ENCODE measurements around the gene UBN1. TPM values are rescaled to one million over a fixed set of nuclear protein-coding genes. Genes with fewer than 3 reads are reported as not detected.

The UBN1 gene
- total RNA-seq, 2 donors from 2014 or later, result 23.7 to 42.0 TPM

DNA sequence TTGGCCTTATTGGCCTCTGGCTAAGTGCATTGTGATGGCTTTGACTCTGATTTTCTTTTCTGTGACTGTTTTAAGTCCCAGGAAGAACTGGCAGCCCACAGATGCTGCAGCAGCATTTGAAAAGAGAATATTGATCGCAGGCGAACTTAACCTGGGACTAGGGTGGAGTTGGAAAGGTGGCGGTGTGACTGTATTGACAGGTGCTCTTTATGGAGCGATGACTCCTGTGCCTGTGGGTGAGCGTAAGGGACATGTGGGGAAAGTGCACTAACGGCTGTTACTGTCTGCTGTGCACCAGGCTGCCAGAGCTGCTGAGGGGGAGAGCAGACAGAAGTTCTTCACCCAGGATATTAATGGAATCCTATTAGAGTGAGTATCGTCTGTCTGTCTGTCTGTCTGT is 21.3 kb downstream of the UBN1 start:
- ATAC-seq, result no peak
- H3K9me3 Mint-ChIP-seq, result no peaks in the 10 kb centered on the region

GRCh38 chr16:4869147-4869805 is 22.0 kb downstream of the UBN1 start:
- Mint-ChIP-seq H3K27ac (no peak overlapping the region), H3K36me3 (peaks cover 11 to 16% of the 10 kb centered on the region in 2 donors), H3K9me3 (no peaks in the 10 kb centered on the region)
- ATAC-seq, result no peak
- DNase-seq (ENCODE audit: low spot score in 2 of 2), result no peak

More for the DNA sequence above, 21.3 kb downstream of the UBN1 start:
- Mint-ChIP-seq H3K36me3 (peaks cover 11 to 16% of the 10 kb centered on the region in 2 donors), H3K27ac (peak overlapping the region in 1 of 2 donors; percentile 3)
- no peak for DNase-seq (ENCODE audit: low spot score in 2 of 2)

GRCh38 chr16:4870138-4870671 is 22.9 kb downstream of the UBN1 start:
- no peaks in the 10 kb centered on the region for H3K9me3 Mint-ChIP-seq
- DNase-seq (ENCODE audit: low spot score in 2 of 2), result no peak
- H3K27ac Mint-ChIP-seq, result peak overlapping the region; percentile 65 to 77
- H3K36me3 Mint-ChIP-seq, result peaks cover 11 to 22% of the 10 kb centered on the region in 2 donors
- ATAC-seq, result no peak

DNA sequence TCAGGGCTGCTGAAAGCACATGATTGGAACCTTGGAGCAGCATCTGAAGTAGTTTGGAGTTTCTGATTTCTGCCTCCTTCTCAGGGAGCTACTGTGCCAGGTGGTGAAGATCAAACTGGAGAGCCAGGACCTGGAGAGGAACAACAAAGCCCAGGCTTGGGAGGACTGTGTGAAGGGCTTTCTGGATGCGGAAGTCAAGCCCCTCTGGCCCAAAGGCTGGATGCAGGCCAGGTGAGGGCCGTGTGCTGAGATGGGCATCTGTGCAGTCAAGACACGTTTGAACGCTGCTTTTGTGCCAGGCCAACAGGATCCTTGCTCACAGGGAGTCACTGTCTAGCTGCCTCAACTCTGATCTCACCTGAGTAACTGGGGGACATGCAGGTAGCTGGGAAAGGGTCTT is 23.8 kb downstream of the UBN1 start:
- DNase-seq (ENCODE audit: low spot score in 2 of 2), result no peak
- no peaks in the 10 kb centered on the region for H3K9me3 Mint-ChIP-seq
- peak overlapping the region in 1 of 2 donors; percentile 65 for H3K27ac Mint-ChIP-seq
- H3K36me3 Mint-ChIP-seq, result peaks cover 11 to 26% of the 10 kb centered on the region in 2 donors
- ATAC-seq, result no peak

DNA sequence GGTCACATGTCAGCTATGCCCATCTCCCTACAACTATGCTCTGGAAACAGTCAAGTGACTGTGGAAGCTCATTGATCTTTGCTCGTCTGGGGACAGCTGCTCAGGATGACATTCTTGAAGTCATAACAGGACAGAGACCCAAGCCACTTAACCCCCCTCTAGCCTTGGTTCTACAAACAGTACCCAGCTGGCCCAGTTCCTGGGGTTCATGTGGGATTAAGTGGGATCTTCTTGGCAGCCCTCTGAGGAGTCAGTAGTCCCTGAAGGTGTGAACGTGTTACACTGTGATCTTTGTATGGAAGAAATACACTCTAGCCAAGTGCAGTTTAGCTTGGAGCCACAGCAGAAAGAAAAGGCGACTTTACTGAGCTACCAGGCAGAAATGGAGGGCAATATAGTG is 25.8 kb downstream of the UBN1 start:
- peak overlapping the region in 1 of 2 donors; percentile 17 for H3K27ac Mint-ChIP-seq
- DNase-seq (ENCODE audit: low spot score in 2 of 2), result no peak
- H3K36me3 Mint-ChIP-seq, result peaks cover 17 to 26% of the 10 kb centered on the region in 2 donors
- H3K9me3 Mint-ChIP-seq, result no peaks in the 10 kb centered on the region
- no peak for ATAC-seq

GRCh38 chr16:4874666-4875065 is 27.4 kb downstream of the UBN1 start:
- Mint-ChIP-seq H3K36me3 (peaks cover 17 to 26% of the 10 kb centered on the region in 2 donors), H3K9me3 (no peaks in the 10 kb centered on the region), H3K27ac (peak overlapping the region in 1 of 2 donors; percentile 70)
- DNase-seq (ENCODE audit: low spot score in 2 of 2), result no peak
- no peak for ATAC-seq

GRCh38 chr16:4876646-4877379 is 29.5 kb downstream of the UBN1 start:
- H3K9me3 Mint-ChIP-seq, result no peaks in the 10 kb centered on the region
- no peak overlapping the region for H3K27ac Mint-ChIP-seq
- peaks cover 10 to 17% of the 10 kb centered on the region in 2 donors for H3K36me3 Mint-ChIP-seq
- no peak for DNase-seq (ENCODE audit: low spot score in 2 of 2)
- no peak for ATAC-seq

DNA sequence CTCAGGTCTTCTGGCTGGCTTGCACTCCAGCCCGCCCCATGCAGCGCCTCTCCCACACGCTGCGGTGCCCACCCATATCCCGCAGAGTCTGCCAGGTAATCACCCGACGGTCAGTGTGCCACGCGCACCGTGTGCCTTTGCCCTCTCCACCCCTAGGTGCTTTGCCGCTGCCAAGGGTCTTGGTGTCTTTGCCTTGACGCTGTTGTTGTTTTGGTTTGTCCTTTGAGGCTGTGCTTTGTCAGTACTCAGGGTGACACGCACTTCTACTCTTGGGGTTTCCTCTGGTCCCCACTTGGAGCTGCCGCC is 30.1 kb downstream of the UBN1 start:
- peaks cover 10 to 17% of the 10 kb centered on the region in 2 donors for H3K36me3 Mint-ChIP-seq

DNA sequence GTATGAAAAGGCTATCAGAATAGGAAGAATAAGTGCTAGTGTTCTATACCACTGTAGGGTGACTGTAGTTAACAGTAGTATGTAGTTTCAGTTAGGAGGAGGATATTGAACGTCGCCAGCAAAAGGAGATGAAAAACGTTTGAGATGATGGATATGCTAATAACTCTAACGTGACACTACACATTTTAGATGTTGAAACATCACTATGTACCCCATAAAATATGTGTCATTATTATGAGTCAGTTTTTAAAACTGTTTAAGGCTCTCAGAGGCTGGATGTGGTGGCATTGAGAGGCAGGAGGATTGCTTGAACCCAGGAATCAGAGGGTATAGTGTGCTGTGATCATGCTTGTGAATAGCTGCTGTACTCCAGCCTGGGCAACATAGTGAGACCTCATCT is 31.8 kb downstream of the UBN1 start:
- no peaks in the 10 kb centered on the region for H3K9me3 Mint-ChIP-seq
- peak overlapping the region in 1 of 2 donors; percentile 68 for H3K27ac Mint-ChIP-seq
- DNase-seq (ENCODE audit: low spot score in 2 of 2) (no peak), ATAC-seq (no peak)
- H3K36me3 Mint-ChIP-seq, result peaks cover 10 to 12% of the 10 kb centered on the region in 2 donors

More for the DNA sequence above, 30.1 kb downstream of the UBN1 start:
- no peaks in the 10 kb centered on the region for H3K9me3 Mint-ChIP-seq
- DNase-seq (ENCODE audit: low spot score in 2 of 2) (no peak), ATAC-seq (no peak)
- H3K27ac Mint-ChIP-seq, result no peak overlapping the region

DNA sequence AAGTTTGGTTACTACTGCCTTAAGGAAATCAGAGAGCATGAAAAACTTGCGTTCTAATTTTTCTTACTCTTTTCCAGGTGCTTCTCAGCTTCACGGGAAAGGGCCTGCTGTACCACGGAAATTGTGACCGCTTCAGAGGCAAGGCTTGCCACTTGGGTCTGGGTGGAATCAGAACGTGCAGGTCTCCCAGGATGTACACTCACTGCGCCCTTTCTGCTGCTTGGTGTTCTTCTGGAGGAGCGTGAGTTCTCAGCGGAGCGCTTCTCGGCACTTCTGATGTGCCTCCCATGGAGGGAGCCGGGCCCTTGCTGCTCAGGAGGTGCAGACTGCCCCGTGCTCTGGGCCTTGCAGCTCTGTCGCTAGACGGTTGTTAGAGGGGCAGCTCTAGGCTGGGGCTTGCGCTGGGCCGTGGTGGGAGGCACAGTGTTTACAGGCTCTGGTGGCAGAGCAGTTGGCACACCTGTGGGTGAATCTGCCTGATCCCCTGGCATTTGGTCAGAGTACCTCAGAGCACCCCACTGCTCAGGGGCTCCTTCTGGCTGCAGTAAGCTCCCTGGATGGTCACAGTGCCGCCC is 32.8 kb downstream of the UBN1 start:
- DNase-seq (ENCODE audit: low spot score in 2 of 2) (no peak), ATAC-seq (no peak)
- H3K36me3 Mint-ChIP-seq, result peaks cover 10 to 15% of the 10 kb centered on the region in 2 donors

GRCh38 chr16:4882000-4882632 is 34.8 kb downstream of the UBN1 start:
- Mint-ChIP-seq H3K36me3 (peaks cover 10% of the 10 kb centered on the region in 2 donors), H3K27ac (no peak overlapping the region), H3K9me3 (no peaks in the 10 kb centered on the region)
- DNase-seq (ENCODE audit: low spot score in 2 of 2) (no peak), ATAC-seq (no peak)

More for the DNA sequence above, 32.8 kb downstream of the UBN1 start:
- Mint-ChIP-seq H3K27ac (peak overlapping the region in 1 of 2 donors; percentile 22), H3K9me3 (no peaks in the 10 kb centered on the region)

- Mint-ChIP-seq H3K9me3 (no peaks in the 10 kb centered on the region), H3K36me3 (peaks cover 4 to 10% of the 10 kb centered on the region in 2 donors), H3K27ac (no peak overlapping the region)
- DNase-seq (ENCODE audit: low spot score in 2 of 2) (no peak), ATAC-seq (no peak)
Observed at GRCh38 chr16:4882633-4883285, 35.5 kb downstream of the UBN1 start.

DNA sequence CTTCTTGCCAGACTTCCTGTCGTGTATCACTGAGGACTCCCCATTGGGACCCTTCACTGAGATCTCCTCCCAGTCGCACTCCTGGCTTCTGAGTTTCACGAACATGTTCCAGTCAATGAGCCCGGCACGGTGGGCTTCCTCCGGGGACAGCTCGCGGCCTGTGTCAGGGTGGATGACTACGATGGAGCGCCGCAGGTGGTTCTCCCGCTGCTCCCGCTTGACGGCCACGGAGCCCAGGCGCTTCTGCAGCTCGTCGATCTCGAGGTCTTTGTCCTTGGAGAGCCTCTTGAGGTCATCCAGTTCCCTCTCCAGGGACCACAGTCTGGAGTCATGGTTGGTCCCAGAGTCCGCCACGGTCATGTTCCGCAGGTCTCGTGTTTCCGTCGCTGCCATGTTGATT is 36.2 kb downstream of the UBN1 start:
- Mint-ChIP-seq H3K27ac (no peak overlapping the region), H3K9me3 (no peaks in the 10 kb centered on the region), H3K36me3 (peaks cover 4 to 10% of the 10 kb centered on the region in 2 donors)
- no peak for ATAC-seq
- DNase-seq (ENCODE audit: low spot score in 2 of 2), result no peak

GRCh38 chr16:4884209-4884608 is 36.9 kb downstream of the UBN1 start:
- no peak for ATAC-seq
- DNase-seq (ENCODE audit: low spot score in 2 of 2), result no peak
- H3K27ac Mint-ChIP-seq, result peak overlapping the region in 1 of 2 donors; percentile 22
- H3K36me3 Mint-ChIP-seq, result peaks cover 4 to 10% of the 10 kb centered on the region in 2 donors
- no peaks in the 10 kb centered on the region for H3K9me3 Mint-ChIP-seq

GRCh38 chr16:4884972-4885874 is 37.9 kb downstream of the UBN1 start:
- DNase-seq (ENCODE audit: low spot score in 2 of 2), result no peak
- H3K36me3 Mint-ChIP-seq, result peaks cover 4 to 10% of the 10 kb centered on the region in 2 donors
- no peak for ATAC-seq
- H3K27ac Mint-ChIP-seq, result peak overlapping the region in 1 of 2 donors; percentile 65
- H3K9me3 Mint-ChIP-seq, result no peaks in the 10 kb centered on the region
